Stimulated activated CD4-positive, alpha-beta T cell treated with anti-CD3 and anti-CD28 coated beads, Interleukin-2, amount 100 ng/mL, for 4 hours (primary cell): Measurements from ENCODE around the gene LDAH.
"Not testable (repeated sequence)": the region's sequence is repeated elsewhere in the genome, so short reads cannot be mapped to it uniquely, and the experiment has no call there.

Experiments used
- DNase-seq: peaks from one replicate; pipeline ENCODE4 v3.0.0-alpha.2; 2020; ENCODE audit warnings: low read depth

LDAH gene

DNA sequence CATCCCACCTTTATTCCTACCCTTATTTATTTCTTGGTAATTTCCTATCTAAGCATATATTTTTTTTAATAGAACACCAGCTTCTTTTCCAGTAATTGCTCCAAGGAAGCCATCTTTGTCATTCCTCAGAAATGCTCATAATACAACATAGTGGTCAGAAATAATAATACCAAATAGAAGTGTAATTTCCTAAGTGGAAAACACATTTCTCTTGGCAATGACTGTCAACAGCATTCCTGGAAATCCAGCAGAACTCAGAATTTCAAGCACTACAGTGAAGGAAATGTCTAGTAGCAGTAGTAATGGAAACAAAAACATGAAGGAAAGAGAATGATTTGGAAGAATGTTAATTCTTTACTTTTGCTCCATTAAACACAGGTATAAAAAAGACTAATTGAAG lies 99.4 kb downstream of the LDAH start:
- no peak for DNase-seq

DNA sequence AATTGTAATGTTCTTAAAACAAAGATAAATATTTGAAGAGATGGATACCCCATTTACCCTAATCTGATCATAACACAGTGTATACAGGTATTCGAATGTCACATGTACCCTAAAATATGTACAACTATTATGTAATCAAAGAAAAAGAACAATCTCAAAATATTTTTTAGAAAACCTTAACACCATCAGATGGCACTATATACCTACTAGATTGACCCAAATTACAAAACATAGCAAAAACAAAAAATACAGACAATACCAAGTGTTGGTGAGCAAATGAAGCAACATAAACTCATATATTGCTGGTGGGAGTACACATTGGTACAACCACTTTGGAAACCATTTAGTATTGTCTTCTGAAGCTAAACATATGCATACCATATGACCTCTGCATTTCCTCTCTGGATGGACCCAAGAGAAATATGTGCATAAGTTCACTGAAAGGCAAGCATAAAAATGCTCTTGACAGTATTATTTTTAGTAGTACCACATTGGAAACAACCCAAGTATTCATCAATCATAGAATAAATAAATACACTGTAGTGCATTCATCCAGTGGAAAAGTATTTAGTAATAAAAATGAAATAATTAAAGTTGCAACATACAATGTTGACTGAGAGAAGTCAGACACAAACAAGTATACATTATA lies 100.2 kb downstream of the LDAH start:
- DNase-seq, result no peak

DNA sequence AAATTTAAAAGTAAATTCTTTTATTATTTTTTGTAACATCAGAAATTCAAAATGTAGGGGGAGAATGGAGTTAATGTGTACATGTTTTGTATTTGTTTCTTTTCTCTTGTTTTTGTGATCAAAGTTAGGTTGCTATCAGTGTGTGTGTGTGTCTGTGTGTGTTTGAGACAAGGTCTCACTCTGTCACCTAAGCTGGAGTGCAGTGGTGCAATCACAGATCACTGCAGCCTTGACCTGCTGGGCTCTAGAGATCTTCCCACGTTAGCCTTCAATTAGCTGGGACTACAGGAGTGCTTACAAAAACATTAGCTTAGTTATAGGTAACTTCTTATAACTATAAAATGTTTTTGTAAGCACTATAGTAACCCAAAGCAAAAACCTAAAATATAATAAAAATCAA lies 105.3 kb downstream of the LDAH start:
- DNase-seq, result no peak

DNA sequence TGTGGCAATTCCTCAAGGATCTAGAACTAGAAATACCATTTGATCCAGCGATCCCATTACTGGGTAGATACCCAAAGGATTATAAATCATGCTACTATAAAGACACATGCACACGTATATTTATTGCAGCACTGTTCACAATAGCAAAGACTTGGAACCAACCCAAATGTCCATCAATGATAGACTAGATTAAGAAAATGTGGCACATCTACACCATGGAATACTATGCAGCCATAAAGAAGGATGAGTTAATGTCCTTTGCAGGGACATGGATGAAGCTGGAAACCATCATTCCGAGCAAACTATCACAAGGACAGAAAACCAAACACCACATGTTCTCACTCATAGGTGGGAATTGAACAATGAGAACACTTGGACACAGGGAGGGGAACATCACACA lies 106.7 kb downstream of the LDAH start:
- not testable (repeated sequence) for DNase-seq

DNA sequence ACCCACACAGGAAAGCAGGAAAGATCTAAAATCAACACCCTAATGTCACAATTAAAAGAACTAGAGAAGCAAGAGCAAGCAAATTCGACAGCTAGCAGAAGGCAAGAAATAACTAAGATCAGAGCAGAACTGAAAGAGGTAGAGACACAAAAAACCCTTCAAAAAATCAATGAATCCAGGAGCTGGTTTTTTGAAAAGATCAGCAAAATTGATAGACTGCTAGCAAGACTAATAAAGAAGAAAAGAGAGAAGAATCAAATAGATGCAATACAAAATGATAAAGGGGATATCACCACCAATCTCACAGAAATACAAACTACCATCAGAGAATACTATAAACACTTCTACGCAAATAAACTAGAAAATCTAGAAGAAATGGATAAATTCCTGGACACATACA lies 108.5 kb downstream of the LDAH start:
- DNase-seq, result not testable (repeated sequence)

DNA sequence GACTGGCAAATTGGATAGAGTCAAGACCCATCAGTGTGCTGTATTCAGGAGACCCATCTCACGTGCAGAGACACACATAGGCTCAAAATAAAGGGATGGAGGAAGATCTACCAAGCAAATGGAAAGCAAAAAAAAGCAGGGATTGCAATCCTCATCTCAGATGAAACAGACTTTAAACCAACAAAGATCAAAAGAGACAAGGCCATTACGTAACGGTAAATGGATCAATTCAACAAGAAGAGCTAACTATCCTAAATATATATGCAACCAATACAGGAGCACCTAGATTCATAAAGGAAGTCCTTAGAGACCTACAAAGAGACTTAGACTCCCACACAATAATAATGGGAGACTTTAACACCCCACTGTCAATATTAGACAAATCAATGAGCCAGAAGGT lies 109.3 kb downstream of the LDAH start:
- not testable (repeated sequence) for DNase-seq

DNA sequence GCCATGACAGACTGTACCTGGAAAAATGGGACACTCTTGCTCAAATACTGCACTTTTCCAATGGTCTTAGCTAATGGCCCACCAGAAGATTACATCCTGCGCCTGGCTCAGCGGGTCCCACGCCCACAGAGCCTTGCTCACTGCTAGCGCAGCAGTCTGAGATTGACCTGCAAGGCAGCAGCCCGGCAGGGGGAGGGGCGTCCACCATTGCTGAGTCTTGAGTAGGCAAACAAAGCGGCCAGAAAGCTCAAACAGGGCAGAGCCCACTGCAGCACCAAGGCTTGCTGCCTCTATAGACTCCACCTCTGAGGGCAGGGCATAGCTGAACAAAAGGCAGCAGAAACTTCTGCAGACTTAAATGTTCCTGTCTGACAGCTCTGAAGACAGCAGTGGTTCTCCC lies 111.3 kb downstream of the LDAH start:
- not testable (repeated sequence) for DNase-seq

DNA sequence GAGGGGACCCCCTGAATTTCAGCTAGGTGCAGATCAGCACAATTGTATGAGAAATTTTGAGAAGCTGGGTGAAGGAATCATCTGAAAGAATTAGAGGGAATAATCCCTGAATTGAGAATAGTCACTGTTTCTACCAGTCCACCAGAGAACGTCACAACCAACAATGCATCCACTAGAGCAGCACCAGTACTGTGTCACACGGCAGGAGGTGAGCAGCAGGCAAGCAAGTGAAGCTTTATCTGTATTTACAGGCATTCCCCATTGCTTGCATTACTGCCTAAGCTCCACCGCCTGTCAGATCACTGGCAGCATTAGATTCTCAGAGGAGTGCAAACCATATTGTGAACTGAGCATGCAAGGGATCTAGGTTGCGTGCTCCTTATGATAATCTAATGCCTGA lies 115.3 kb downstream of the LDAH start:
- no peak for DNase-seq

DNA sequence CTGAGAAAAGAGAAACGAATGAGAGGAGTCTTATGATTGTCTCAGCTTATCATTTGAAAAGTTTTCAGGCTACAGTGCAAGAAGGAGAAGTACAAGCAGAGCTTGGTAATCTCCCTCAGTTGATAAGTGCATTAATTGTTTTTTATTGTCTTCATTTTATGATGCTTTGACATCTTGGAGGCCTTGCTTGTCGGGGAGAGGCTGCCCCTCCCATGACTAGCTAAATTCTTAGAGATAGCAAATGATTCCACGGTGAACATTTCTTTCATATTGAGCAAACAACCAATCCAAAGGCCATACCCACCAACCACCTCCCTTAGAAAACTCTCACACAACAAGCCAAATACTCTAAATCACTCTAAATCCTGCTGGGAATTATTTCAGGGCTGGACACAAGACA lies 116.1 kb downstream of the LDAH start:
- DNase-seq, result no peak

DNA sequence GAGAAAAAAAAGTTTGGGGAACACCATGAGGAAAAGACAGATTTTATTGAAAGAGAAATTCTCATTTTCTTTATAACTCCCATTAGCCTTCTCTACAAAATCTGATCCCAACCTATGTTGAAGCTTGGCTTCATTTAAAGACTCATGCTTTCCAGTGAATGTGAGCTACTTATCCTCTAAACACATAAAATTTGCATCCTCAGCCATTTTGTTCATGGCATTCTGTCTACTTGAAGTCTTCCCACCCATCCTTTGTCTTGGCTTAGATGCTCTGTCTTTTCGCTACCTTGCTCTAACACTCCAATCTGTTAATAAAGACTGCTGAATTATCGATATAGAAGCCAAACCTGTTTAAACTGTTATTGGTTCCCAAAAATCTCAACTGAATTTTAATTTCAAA lies 116.7 kb downstream of the LDAH start:
- no peak for DNase-seq

DNA sequence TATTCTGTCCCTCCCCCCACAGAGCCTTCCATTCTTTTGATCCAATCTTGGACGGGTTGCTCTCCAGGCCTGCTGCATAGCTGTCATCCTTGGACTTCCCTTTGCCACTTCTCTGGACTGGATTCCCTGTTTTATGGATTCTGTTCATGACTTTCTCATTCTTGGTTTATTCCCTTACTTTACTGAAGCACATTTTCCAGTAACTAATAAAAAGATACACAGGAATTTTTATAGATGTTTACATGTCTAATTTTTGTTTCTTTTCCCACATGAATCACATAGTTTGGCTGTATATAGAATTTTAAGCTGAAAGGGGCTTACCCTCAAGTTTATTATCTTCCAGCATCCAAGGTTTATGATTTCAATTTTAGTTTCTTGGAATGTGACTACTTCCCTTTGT lies 118.0 kb downstream of the LDAH start:
- DNase-seq, result no peak

DNA sequence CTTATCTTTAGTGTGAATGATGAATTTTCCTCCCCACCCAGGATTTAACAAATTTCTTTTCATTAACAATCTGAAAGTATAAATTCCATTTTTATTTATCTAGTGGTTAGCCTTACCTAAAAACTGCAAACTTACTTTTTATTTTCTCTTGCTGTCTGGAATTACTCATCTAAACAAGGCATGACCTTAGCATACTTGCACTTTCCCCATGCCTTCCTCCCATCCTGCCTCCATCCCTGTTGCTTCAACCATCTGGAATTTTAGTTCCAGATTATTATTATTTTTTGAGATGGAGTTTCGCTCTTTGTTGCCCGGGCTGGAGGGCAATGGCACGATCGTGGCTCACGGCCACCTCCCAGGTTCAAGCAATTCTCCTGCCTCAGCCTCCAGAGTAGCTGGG lies 120.3 kb downstream of the LDAH start:
- no peak for DNase-seq

DNA sequence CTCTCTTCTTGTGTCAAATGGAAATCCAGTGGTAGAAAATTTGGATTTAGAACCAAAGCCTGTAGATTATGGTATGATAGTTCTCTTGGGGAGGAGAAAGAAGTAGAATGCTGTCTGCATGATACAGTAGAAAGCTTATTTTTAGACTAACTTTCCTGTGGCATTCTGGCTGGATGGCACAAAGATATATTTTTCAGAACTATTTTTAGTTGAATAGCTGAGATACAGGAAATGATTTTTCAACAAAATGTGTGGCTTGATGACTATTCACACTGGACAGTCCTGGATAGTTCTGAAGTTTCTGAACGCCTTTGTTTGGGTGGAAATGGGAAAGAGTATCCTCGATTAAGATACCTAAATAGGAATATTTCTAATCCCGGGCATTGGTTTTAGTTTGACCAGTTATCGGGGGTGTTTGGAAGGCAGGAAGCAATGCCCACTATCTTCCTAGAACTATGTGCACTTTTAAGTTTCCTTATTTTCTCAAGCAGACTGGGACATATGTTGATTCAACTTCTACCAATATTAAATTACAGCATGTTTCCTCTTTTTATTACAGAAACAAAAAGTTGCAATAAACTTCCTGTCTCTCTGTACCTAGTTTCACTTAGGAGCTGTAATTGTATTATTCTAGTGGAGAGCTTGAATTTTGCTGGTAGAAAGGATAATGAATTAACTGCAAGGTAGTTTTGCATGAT lies 123.8 kb downstream of the LDAH start:
- no peak for DNase-seq

DNA sequence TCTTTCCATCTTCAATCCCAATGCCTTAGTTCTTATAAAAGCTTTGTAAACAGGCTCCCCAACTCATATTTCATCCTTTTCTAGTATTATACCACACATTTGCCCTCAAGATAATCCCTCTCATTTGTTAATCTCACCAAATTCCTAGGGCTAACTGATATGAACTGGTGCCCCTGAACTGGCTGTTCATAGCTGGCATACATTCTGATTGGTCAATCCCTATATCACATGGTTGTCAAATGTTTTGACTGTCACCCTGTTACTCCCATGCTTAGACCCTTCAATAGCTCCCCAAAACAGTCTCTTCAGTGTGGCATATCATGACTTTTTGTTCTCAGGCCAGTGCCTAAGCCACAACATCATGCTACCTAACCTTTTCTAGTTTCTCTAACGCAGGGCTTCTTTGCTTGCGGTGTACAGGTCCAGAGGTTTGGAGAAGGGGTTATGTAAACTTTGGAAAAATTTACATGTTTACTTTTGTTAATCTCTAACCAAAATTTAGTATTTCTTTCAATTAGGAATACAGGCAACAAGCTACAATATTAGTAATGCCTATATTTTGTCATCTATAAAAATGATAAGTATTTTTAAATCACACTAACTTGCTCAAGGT lies 125.5 kb downstream of the LDAH start:
- no peak for DNase-seq

DNA sequence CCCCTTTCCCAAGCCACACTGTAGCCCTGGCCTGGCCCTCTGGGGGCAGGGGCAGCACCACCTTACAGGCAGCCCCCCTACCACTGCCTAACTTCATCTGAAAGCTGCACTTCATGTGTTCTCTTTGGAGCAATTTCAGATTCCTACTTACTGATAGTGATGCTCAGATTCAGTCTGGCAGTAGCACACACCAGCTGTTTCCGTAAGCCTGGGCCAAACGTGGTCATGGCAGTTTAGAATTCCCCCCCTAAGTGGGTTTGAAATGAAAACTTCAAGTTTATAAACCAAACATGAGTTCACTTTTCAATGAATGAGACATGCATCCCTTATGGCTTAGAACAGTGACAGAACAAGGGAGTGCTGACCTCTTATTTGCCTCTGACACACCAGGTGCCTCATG lies 126.5 kb downstream of the LDAH start:
- no peak for DNase-seq

DNA sequence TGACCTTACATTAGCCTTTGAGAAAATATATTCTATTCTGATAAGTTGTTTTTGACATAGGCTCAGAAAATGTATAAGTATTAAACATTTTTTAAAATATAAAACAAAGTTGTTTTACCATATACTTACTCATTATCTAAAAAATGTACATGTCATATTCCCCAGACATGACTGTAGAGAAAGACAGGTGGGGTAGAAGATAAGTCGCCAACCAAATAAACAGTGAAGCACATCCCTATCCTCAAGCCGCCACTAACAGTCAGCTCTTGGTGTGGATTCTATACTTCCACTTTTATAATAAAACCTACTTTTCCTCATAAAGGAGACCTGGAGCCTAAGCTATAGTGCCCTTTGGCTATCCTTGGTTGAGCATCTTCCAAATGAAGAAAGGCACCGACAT lies 129.6 kb downstream of the LDAH start:
- no peak for DNase-seq

DNA sequence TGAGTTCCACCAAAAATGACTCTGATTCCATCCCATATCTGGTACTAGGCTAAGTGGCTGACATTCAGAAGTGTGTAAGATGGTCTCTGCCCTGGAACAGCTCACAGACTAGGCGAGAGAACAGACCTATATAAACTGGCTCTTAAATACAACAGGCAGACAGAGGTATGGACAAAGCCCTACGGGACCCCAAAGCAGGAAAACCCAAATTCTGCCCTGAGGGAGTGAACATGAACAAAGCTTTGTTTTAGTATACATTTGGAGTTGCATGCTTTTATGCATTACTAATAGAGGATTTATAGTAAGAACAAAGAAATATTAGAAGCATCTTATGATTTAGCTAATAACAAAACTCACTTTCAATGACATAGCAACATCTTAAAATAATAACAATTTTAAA lies 130.8 kb downstream of the LDAH start:
- DNase-seq, result no peak

DNA sequence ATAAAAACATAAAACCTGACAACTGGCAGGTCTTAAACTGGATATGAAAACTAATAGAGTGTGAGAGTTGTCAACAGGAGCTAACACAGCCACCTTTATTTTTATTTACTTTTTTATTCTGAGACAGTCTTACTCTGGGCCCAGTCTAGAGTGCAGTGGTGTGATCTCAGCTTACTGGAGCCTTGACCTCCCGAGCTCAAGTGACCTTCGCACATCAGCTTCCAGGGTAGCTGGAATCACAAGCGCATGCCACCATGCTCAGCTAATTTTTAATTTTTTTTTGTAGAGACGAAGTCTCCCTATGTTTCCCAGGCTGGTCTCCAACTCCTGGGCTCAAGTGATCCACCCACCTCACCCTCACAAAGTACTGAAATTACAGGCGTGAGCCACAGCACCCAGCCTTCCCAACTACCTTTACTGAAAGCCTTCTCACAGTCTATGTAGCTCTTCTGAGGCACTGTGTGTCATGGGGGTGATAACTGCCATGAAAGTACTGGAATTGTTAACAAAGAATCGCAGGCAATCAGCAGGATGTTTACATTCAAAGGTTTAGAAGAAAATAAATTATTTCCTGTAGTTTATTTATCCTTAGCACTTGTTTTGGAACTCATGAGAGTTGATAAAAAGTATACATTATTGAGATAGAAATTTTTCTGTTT lies 131.7 kb downstream of the LDAH start:
- no peak for DNase-seq

DNA sequence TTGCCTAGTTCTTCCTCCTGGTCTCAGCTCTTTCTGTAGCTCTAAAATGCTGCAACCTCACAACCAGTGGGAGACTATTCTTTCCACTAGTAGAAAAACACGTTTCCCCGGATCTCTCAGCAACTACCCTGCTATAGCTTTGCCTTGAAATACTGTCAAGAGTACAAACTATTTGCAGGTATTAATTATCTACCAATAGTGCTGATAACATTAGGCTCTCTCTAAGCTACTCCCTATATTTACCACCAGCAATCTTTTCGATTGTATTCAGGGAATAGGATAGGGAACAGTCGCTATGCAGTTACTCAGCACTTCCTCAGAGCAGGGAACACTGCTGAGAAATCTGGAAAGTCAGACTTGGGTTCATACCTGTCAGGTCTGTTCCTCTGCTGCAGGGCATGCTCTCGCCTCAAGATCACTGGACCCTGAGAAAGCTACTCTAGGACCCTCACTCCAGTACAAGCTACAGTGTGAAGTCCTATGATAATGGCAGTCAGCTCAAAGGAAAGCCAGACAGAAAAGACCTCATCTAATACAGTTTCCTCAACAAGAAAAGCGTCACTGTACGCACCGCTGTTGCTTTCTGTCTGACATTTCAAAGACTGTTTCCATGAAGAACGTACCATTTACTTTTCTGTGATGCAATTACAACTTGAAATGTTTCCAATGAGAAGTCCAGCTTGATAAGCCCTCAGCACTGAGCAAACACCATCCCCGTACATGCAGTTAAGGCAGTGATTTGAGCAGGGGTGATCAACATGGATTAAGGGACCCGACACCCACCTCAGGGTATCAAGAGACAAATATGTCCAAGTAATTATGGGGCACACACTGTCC lies 133.3 kb downstream of the LDAH start:
- DNase-seq, result no peak

DNA sequence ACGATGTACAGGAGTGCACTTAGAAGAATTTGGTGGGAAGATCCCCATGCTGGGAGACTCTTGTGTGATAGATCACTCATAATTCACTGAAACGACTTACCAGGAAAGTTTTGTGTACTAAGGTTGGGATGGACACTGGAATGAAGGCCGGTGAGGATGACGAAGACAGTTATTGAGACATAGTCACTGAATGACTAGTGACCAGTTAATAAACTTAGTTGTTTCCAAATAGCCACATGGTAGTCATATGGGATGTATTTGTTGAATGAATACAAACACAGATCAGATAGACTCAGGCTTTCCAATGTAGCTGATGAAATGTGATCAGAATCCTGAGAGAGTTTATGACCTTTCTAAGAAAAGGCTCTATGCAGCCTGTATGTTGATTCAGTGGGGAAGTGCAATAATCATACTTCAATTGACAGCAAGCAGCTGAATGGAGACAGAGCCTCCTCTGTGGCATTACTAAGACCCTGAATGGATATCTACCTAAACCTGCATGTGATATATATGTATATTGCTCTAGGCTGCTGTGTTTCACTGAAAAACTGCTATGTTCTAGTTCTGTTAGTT lies 135.6 kb downstream of the LDAH start:
- DNase-seq, result no peak

DNA sequence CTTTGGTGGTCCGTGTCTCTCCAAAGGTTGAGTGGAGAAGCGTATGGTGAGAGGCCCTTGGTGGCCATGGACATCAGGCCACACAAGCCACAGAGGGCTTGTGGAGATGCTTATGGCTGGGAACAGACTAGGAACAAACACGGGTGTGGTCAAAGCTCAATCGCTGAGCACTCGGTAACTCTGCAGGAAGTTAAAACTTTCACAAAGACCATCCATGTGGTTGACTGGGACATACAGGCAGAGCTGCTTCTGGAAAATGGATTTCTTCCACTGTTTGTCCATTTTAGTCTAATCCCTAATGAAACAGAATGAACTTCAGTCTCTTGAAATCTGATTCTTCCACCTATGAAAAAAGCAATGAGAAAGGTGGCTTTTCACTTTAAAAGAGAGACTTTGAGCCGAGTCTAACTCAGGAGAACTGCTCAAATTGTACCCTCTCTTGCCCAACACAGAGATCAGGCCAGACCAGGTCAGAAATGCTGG lies 138.3 kb downstream of the LDAH start:
- no peak for DNase-seq
